WERI-Rb-1 (cell line): Measurements from ENCODE around the gene THBS4.
A peak's percentile ranks its signal among the peaks of the same experiment; 100 is the strongest.

Experiments used
- DNase-seq: peaks from one replicate; pipeline ENCODE4 v3.0.0-alpha.2; 2020
- H3K27ac ChIP-seq: fragments of 250-450 bp; sonication (Bioruptor Pico); 2 replicates; pipeline ENCODE4 v1.5.1; 2020; ENCODE audit warnings: mild to moderate bottlenecking, moderate library complexity
- H3K27me3 ChIP-seq: fragments of 250-450 bp; sonication (Bioruptor Pico); 2 replicates; pipeline ENCODE4 v1.5.1; 2021; ENCODE audit warnings: mild to moderate bottlenecking, low read depth, moderate library complexity; ENCODE audit not compliant: insufficient read depth, severe bottlenecking
- H3K36me3 ChIP-seq: fragments of 250-450 bp; sonication (Bioruptor Pico); 2 replicates; pipeline ENCODE4 v1.5.1; 2020; ENCODE audit warnings: mild to moderate bottlenecking, moderate library complexity
- H3K4me3 ChIP-seq: 2 replicates; pipeline ENCODE4 v1.5.1; 2011; ENCODE audit warnings: low read depth, mild to moderate bottlenecking, control low read depth, low read length
- H3K9me3 ChIP-seq: fragments of 250-450 bp; sonication (Bioruptor Pico); 2 replicates; pipeline ENCODE4 v1.5.1; 2021; ENCODE audit warnings: mild to moderate bottlenecking, moderate library complexity; ENCODE audit not compliant: severe bottlenecking
- TF ChIP-seq, protein P1 (sequence below): IDR thresholded peaks from 2 replicates; pipeline ENCODE4 v1.5.1; 2011; ENCODE audit warnings: low read depth, mild to moderate bottlenecking, control low read depth, inconsistent platforms, low read length

The THBS4 gene

DNA sequence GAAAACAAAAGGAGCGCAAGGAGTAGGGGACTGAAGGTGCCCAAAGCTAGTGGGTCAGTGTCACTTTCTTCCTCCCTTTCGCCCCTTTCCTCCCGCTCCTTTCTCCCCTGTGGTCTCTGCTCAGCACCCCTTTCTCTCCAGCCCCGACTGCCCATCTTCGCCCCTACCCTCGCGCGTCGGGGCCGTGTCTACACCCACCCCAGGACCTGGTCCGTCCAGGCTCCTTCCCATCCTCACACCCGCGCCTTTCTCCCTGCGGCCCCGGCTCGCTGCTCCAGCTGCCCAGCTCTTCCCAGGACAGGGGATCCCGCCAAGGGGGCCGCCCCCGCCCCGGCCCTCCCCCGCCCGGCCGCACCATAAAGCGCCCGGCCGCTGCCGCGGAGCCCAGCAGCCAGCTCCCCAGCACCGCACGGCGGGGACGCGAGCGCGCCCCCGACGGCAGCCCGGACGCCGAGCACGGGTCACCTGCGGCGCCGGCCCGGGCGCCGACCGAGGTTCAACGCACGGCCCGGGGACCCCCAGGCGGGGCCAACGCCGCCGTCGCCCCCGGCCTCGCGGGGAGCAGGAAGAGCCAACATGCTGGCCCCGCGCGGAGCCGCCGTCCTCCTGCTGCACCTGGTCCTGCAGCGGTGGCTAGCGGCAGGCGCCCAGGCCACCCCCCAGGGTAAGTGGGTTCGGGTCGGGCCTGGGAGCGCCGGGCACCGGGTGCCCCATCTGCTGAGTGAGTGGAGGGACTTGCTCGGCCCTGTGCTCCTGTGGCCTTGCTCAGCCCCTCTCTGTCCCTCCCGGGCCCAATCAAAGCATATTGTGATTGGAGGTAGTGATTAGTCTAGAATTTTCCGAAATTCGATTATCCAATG lies at the start of gene THBS4:
TSS of gene THBS4 (plus strand) at position 387 of the 860 bp plus-strand sequence. CDS start at position 577, 190 bp downstream.
- TF ChIP-seq, protein P1, sequence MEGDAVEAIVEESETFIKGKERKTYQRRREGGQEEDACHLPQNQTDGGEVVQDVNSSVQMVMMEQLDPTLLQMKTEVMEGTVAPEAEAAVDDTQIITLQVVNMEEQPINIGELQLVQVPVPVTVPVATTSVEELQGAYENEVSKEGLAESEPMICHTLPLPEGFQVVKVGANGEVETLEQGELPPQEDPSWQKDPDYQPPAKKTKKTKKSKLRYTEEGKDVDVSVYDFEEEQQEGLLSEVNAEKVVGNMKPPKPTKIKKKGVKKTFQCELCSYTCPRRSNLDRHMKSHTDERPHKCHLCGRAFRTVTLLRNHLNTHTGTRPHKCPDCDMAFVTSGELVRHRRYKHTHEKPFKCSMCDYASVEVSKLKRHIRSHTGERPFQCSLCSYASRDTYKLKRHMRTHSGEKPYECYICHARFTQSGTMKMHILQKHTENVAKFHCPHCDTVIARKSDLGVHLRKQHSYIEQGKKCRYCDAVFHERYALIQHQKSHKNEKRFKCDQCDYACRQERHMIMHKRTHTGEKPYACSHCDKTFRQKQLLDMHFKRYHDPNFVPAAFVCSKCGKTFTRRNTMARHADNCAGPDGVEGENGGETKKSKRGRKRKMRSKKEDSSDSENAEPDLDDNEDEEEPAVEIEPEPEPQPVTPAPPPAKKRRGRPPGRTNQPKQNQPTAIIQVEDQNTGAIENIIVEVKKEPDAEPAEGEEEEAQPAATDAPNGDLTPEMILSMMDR, result no peak
- Histone ChIP-seq H3K4me3 (peak within 1 kb of the TSS; percentile 49), H3K27me3 (no peaks in the 10 kb centered on the region), H3K9me3 (no peaks in the 10 kb centered on the region), H3K27ac (no peak within 1 kb of the TSS), H3K36me3 (no peaks in the 10 kb centered on the region)
- DNase-seq, result peak; percentile 14

DNA sequence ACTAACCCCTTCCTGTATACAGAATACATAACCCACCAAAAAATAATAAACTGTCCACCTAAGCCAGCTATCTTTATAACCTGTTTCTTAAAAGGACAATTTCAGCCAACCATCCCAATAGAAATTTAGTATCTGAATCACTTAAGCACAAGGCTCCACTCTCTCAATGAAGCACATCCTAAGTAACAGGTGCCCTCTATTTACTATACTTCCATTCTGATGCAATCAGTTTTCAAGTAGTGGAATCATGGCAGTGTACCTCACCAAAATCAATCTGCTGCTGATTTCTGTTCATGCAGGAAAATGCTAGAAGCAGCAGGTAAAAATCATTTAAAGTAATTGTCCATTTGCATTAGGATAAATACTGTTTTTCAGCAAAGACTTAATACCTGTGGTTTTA lies 48.9 kb upstream of the THBS4 start:
- H3K36me3 ChIP-seq, result peaks cover 54% of the 10 kb centered on the region
- TF ChIP-seq, protein P1, result no peak
- H3K27me3 ChIP-seq, result no peaks in the 10 kb centered on the region
- no peak for DNase-seq
- H3K9me3 ChIP-seq, result no peaks in the 10 kb centered on the region
- H3K27ac ChIP-seq, result peak overlapping the region; percentile 42; the same call in 1 of the 2 replicates
- no peak overlapping the region for H3K4me3 ChIP-seq

DNA sequence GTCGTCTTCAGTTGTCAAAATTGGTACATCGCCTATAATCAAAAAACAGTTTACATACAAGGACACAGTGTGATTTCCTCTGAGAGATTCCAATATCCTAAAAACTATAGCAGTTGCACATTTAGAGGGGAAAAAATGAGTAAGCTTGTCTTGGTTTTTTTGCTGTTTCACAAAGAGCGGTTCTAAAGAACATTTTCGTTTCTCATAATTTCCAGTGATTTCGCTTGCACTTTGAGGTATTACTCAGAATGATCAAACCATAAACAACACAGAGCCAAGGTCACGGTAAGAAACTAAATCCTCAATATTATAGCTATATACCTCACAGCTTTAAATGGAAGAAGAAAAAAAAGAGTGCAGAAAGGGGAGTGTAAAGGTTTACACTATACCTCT lies 44.9 kb upstream of the THBS4 start:
- no peaks in the 10 kb centered on the region for H3K27me3 ChIP-seq
- TF ChIP-seq, protein P1, result no peak
- no peak for DNase-seq
- peaks cover 32% of the 10 kb centered on the region for H3K36me3 ChIP-seq
- peak overlapping the region; percentile 95 for H3K27ac ChIP-seq
- no peaks in the 10 kb centered on the region for H3K9me3 ChIP-seq
- peak overlapping the region; percentile 86 for H3K4me3 ChIP-seq

DNA sequence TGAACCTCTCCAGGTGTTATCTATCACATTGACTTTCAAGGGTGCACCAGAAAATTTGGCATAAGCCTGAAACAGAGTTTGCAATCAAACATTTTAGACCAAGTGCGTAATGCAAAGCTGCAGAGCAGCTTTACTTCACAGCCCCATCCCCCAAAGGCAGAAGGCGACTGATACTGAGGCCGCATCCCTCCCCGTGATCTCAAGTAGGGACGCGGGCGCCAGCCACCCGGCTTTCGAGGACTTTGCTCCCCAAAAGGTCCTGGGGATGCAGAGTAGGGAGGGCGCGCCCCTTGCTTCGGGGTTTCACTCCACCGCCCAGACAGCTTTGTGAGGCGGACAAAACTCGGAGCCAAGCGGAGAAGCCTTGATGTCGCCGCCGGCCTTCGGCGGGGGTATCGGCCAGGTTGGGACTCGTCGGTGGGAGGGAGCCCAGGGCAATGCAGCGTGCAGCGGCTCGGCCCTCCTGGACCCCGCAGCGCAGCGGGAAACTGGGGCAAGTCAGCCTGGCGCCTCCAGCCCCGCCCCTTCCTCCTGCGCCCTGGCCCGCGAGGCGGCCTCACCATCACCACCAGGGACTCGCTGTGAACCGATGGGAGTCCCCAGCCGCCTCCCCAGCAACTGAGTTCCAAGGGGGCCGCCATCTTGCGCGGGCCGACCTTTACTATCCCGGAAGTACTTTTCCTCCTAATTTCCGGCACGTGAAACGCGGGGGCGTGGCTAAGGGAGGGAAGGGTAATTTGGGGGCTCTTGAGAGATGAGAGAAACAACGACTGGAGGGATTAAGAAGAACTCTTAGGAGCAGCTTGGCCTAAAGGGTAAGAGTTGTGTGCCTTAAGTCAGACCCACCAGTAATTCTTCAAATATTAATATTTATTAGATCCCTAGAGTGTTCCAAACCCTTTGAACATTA lies 44.3 kb upstream of the THBS4 start, which contains the start of gene MTX3:
TSS of gene MTX3 (minus strand) at position 665 of the 910 bp plus-strand sequence. CDS start at position 641, 24 bp downstream.
- Histone ChIP-seq H3K27me3 (no peaks in the 10 kb centered on the region), H3K4me3 (peak within 1 kb of the TSS; percentile 86), H3K36me3 (peaks cover 29% of the 10 kb centered on the region), H3K9me3 (no peaks in the 10 kb centered on the region), H3K27ac (peak within 1 kb of the TSS; percentile 95)
- DNase-seq, result peak; percentile 96
- TF ChIP-seq, protein P1, result no peak

DNA sequence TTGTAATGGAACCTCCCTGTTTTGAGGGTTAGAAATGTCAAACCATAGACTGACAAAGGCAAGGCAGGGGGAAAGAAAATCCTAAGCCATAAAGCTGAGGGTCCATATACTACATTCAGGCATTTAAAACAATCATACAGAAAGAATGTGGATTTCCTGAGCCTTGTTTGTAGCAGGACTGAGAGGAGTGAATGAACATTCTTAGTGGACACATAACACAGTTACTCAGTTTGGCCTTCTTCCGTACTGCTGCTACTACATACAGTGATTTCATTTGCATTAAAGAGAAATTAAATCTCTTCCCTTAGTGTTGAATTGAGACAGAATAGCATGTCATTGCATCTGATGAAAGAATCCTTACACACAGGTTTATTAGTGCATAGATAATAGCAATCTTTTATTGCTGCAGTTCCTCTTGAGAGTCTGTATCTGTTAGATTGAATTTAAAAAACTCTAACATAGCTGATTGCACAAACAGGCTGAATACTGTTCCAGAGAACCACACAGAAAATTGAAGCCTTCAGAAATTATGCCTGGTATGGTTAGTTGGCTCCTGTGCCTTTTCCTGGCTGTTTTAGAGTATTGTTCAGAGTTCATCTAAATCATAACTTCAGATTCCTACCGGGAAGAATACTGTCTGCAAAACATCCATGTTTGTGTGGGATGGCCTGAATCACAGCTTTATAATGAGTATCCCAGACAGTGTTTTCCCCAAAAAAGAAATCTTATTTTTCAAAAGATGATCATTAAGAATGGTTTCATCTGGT lies 42.1 kb upstream of the THBS4 start:
- H3K36me3 ChIP-seq, result peaks cover 10% of the 10 kb centered on the region
- no peaks in the 10 kb centered on the region for H3K27me3 ChIP-seq
- H3K4me3 ChIP-seq, result no peak overlapping the region
- TF ChIP-seq, protein P1, result no peak
- no peaks in the 10 kb centered on the region for H3K9me3 ChIP-seq
- no peak overlapping the region for H3K27ac ChIP-seq
- DNase-seq, result no peak
